HG03066 (cell line): ENCODE results near the gene UNC79.

ENCODE experiments used
- ATAC-seq: cut with Tn5 transposase; IDR thresholded peaks from one replicate; pipeline ENCODE4 v1.9.1; 2021; ENCODE audit warnings: low read depth; ENCODE audit not compliant: unreplicated experiment

Gene UNC79

GRCh38 chr14:93648440-93649168 is 217.9 kb downstream of the UNC79 start:
- ATAC-seq = no peak

DNA sequence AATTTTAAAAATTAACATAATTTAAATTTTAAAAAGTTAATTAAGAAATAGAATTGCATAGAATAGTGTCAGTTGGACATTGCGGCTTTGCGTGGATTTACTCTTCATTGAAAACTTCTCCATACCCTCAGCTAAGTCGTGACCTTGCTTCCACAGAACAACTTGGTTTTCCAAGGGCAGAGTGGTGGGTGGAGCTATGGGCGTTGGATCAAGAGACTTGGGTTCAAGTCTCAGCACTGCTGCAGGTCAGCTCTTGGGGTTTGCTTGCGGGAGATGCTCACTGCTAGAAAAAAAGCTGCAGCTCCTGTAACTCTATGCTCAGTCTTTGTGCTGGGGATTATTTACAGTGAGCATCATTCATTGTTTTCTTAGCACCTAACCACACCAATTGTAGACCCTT is 223.9 kb downstream of the UNC79 start:
- ATAC-seq = no peak

DNA sequence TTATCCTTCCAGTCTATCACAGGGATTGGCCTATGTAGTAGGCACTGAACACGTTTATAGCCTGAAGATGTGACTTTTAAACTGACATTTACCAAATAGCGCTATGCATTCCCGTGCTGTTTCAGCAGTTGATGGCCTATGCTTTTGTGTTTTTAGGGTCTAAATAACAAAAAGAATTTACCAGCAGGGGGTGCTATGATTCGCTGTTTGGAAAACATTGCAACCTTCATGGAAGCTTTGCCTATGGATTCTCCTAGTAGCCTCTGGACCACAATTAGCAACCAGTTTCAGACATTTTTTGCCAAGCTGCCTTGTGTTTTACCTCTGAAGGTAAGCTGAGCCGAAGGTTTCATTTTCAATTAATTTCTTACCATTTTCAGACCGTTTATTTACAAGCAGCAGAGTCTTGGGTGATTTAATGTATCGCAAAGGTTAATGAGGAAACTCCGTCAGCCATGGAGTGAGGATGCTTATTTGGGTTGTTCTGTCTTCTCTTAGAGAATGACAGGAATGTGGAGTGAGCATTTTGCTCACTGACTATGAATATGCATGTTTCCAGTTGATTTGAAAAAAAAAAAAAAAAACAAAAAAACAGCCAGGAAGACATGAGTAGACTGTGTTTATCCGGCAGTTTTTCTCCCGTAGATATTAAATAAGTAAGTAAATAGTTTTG is 224.5 kb downstream of the UNC79 start:
- no peak for ATAC-seq

DNA sequence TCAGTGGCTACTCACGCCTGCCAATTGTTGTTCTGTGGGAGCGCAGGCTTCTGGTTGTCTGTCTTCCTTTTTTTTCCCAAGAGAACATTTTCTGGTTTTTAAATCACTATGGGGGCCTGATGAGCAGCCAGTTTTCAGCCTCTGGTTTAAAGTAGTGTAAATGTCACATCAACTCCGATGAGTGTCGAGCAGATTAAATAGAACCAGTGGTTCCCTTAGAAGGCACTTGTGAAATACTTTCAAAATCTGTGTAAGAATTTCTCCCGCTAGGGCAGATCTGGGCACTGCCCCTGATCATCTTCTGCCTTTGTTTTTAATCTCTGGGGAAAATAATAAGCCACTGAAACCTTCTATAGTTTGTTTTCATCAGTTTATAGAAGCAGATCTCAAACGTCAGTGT is 227.1 kb downstream of the UNC79 start:
- ATAC-seq = no peak

- ATAC-seq = no peak
Observed at GRCh38 chr14:93663317-93663716, 232.6 kb downstream of the UNC79 start.

DNA sequence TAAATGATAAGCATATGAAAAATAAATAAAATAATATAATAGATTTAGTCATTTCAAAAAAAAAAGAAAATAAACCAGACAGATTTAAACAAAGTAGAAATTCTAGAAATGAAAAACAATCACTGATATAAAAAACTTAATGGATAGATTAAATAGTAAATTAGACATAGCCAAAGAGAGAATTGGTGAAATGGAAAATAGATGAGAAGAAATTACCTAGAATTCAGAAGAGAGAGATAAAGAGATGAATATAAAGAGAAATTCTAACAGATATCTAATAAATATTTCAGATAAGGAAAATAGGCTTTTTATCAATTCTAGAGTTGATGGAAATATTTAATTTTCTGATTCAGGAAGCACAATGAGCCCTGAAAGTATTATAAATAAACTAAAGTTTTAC is 234.4 kb downstream of the UNC79 start:
- ATAC-seq = no peak

- ATAC-seq = no peak
Observed at GRCh38 chr14:93669632-93670031, 238.9 kb downstream of the UNC79 start.

- no peak for ATAC-seq
Observed at GRCh38 chr14:93674343-93674742, 243.6 kb downstream of the UNC79 start.

GRCh38 chr14:93675651-93676050 is 244.9 kb downstream of the UNC79 start:
- no peak for ATAC-seq

DNA sequence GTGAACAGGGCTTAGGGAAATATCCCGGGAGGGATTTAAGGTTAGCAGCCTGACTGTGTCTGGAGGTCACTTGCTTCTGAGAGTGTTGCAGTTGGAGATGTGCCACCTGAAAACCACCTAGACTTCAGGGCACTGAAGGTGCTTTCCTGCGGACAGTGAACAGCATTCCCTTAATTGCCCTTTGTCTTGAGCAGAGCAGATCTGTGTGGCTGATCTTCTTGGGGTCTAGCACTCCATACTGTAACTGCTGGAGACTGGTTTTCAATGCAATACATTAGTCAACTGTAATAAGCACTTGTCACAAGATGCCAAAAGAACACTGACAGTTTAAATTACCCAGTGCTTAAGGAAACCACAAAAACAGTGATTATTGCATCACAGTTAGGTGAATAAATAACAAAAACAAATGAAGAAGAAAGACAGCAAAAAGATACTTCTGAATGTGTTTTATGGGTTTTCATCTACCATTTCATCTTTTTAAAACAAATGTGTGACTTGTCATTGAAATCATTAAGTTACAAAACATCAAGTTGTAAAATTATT is 245.7 kb downstream of the UNC79 start:
- no peak for ATAC-seq

- ATAC-seq = no peak
Observed at GRCh38 chr14:93682459-93682858, 251.7 kb downstream of the UNC79 start.

GRCh38 chr14:93683226-93683625 is 252.5 kb downstream of the UNC79 start:
- no peak for ATAC-seq

GRCh38 chr14:93685121-93685895 is 254.6 kb downstream of the UNC79 start:
- no peak for ATAC-seq

GRCh38 chr14:93686268-93686667 is 255.5 kb downstream of the UNC79 start:
- no peak for ATAC-seq

- ATAC-seq = no peak
Observed at GRCh38 chr14:93688239-93688666, 257.5 kb downstream of the UNC79 start.

GRCh38 chr14:93688820-93689219 is 258.1 kb downstream of the UNC79 start:
- no peak for ATAC-seq

- ATAC-seq = no peak
Observed at GRCh38 chr14:93690146-93690545, 259.4 kb downstream of the UNC79 start.

- ATAC-seq = no peak
Observed at GRCh38 chr14:93691042-93691780, 260.5 kb downstream of the UNC79 start.

GRCh38 chr14:93693914-93694313 is 263.2 kb downstream of the UNC79 start:
- ATAC-seq = no peak

- ATAC-seq = no peak
Observed at GRCh38 chr14:93700928-93701327, 270.2 kb downstream of the UNC79 start.

DNA sequence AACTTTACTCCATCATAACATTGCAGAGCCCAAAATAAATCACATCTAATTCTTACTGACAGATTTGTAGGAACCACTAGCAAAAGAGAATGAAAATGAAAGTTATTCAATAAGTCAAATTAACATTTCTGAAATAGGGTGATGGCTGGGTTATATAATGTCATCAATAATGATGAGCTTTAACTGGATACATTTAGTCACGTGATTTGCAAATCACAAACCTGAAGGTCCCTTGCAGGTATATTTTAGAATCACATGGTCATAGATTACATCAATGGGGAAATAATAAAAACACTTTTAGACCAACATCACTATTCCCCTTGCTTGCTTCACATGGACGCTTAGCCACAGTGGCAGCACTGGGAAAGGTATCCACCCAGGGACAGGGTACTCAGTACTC is 270.8 kb downstream of the UNC79 start:
- no peak for ATAC-seq
